Glomerular visceral epithelial cell (primary cell): Measurements from ENCODE around the gene RELCH.

Experiments used
- DNase-seq: peaks from one replicate; pipeline ENCODE4 v3.0.0-alpha.2; 2016; ENCODE audit errors: extremely low spot score

Gene RELCH

GRCh38 chr18:62187543-62188510 lies 772 bp downstream of the RELCH start:
- DNase-seq: peak; percentile 24

- no peak for DNase-seq
Observed at GRCh38 chr18:62189208-62189607, 2.2 kb downstream of the RELCH start.

GRCh38 chr18:62196079-62196478 lies 9.0 kb downstream of the RELCH start:
- DNase-seq: no peak

- no peak for DNase-seq
Observed at GRCh38 chr18:62196980-62197379, 9.9 kb downstream of the RELCH start.

- no peak for DNase-seq
Observed at GRCh38 chr18:62198259-62198658, 11.2 kb downstream of the RELCH start.

GRCh38 chr18:62199629-62200028 lies 12.6 kb downstream of the RELCH start:
- DNase-seq: no peak

- no peak for DNase-seq
Observed at GRCh38 chr18:62200121-62200914, 13.3 kb downstream of the RELCH start.

GRCh38 chr18:62201870-62202269 lies 14.8 kb downstream of the RELCH start:
- no peak for DNase-seq

- DNase-seq: no peak
Observed at GRCh38 chr18:62205824-62206223, 18.8 kb downstream of the RELCH start.

GRCh38 chr18:62206593-62206992 lies 19.5 kb downstream of the RELCH start:
- DNase-seq: no peak

GRCh38 chr18:62209046-62209445 lies 22.0 kb downstream of the RELCH start:
- no peak for DNase-seq

GRCh38 chr18:62210138-62210537 lies 23.1 kb downstream of the RELCH start:
- DNase-seq: no peak

- DNase-seq: no peak
Observed at GRCh38 chr18:62211325-62211828, 24.3 kb downstream of the RELCH start.

GRCh38 chr18:62214790-62215189 lies 27.7 kb downstream of the RELCH start:
- DNase-seq: no peak

GRCh38 chr18:62224229-62224628 lies 37.2 kb downstream of the RELCH start:
- DNase-seq: no peak

GRCh38 chr18:62226047-62226446 lies 39.0 kb downstream of the RELCH start:
- no peak for DNase-seq

GRCh38 chr18:62236252-62236651 lies 49.2 kb downstream of the RELCH start:
- DNase-seq: no peak

- no peak for DNase-seq
Observed at GRCh38 chr18:62239475-62239874, 52.4 kb downstream of the RELCH start.

- no peak for DNase-seq
Observed at GRCh38 chr18:62242955-62243354, 55.9 kb downstream of the RELCH start.

GRCh38 chr18:62245177-62245576 lies 58.1 kb downstream of the RELCH start:
- no peak for DNase-seq

- no peak for DNase-seq
Observed at GRCh38 chr18:62245699-62246098, 58.6 kb downstream of the RELCH start.

- DNase-seq: no peak
Observed at GRCh38 chr18:62248313-62248712, 61.3 kb downstream of the RELCH start.
